Parathyroid adenoma (tissue), 2 donors: Measurements from ENCODE around the gene AK1.

Source experiments
- H2AFZ ChIP-seq: fragments of 300-600 bp; sonication (generic); one replicate; pipeline ENCODE4 v1.7.0; 2017; ENCODE audit warnings: antibody characterized with exemption, mild to moderate bottlenecking
- H3K27ac ChIP-seq: fragments of 300-600 bp; sonication (generic); one replicate; pipeline ENCODE4 v1.7.0; 2017
- H3K27me3 ChIP-seq: fragments of 300-600 bp; sonication (generic); one replicate; pipeline ENCODE4 v1.7.0; 2017; ENCODE audit warnings: low read length; ENCODE audit not compliant: control insufficient read depth, insufficient read depth
- H3K36me3 ChIP-seq: fragments of 300-600 bp; sonication (generic); one replicate; pipeline ENCODE4 v1.7.0; 2017; ENCODE audit warnings: low read length; ENCODE audit not compliant: control insufficient read depth, insufficient read depth
- H3K4me1 ChIP-seq: fragments of 300-600 bp; sonication (generic); one replicate; pipeline ENCODE4 v1.7.0; 2017; ENCODE audit warnings: control low read depth
- H3K4me2 ChIP-seq: fragments of 300-600 bp; sonication (generic); one replicate; pipeline ENCODE4 v1.7.0; 2017; ENCODE audit warnings: low read length
- H3K4me3 ChIP-seq: fragments of 300-600 bp; sonication (generic); one replicate; pipeline ENCODE4 v1.7.0; 2017; ENCODE audit warnings: low read depth, low read length
- H3K79me2 ChIP-seq: fragments of 300-600 bp; sonication (generic); one replicate; pipeline ENCODE4 v1.7.0; 2017; ENCODE audit warnings: control low read depth
- H3K9ac ChIP-seq: fragments of 300-600 bp; sonication (generic); one replicate; pipeline ENCODE4 v1.7.0; 2017; ENCODE audit warnings: mild to moderate bottlenecking
- H3K9me3 ChIP-seq: fragments of 300-600 bp; sonication (generic); one replicate; pipeline ENCODE4 v1.7.0; 2017; ENCODE audit warnings: low read length; ENCODE audit not compliant: control insufficient read depth
- CTCF ChIP-seq: fragments of 300-600 bp; sonication (generic); IDR thresholded peaks from one replicate; pipeline ENCODE4 v1.7.0; 2017; ENCODE audit warnings: antibody characterized with exemption, mild to moderate bottlenecking
- donor health status: primary hyperparathyroidism.

The AK1 gene

GRCh38 chr9:127855522-127855921 is 22.0 kb downstream of the AK1 start:
- Histone ChIP-seq H3K36me3 (no peaks in the 10 kb centered on the region), H3K4me2 (no peak overlapping the region), H3K27me3 (no peaks in the 10 kb centered on the region), H3K27ac (no peak overlapping the region), H3K79me2 (no peaks in the 10 kb centered on the region), H3K9me3 (no peaks in the 10 kb centered on the region), H3K4me1 (no peaks in the 10 kb centered on the region), H3K4me3 (no peak overlapping the region), H2AFZ (no peak overlapping the region), H3K9ac (no peak overlapping the region)
- no peak for TF ChIP-seq CTCF

GRCh38 chr9:127854960-127855359 is 22.5 kb downstream of the AK1 start:
- TF ChIP-seq CTCF: no peak
- H3K4me2 ChIP-seq: no peak overlapping the region
- H3K9me3 ChIP-seq: no peaks in the 10 kb centered on the region
- H3K27me3 ChIP-seq: no peaks in the 10 kb centered on the region
- H2AFZ ChIP-seq: no peak overlapping the region
- no peak overlapping the region for H3K4me3 ChIP-seq
- no peak overlapping the region for H3K9ac ChIP-seq
- H3K36me3 ChIP-seq: no peaks in the 10 kb centered on the region
- no peaks in the 10 kb centered on the region for H3K79me2 ChIP-seq
- H3K27ac ChIP-seq: peak overlapping the region; percentile 15
- H3K4me1 ChIP-seq: no peaks in the 10 kb centered on the region

GRCh38 chr9:127854184-127854806 is 23.2 kb downstream of the AK1 start, which contains the start of gene ENG:
TSS of gene ENG (minus strand) at chr9:127854658. CDS start at chr9:127854355, 303 bp downstream.
- Histone ChIP-seq H3K27me3 (no peaks in the 10 kb centered on the region), H3K4me1 (no peaks in the 10 kb centered on the region), H3K4me2 (no peak within 1 kb of the TSS), H3K9me3 (peaks cover under 1% of the 10 kb centered on the region), H3K79me2 (no peaks in the 10 kb centered on the region), H2AFZ (no peak within 1 kb of the TSS), H3K27ac (peak within 1 kb of the TSS; percentile 29), H3K36me3 (no peaks in the 10 kb centered on the region), H3K4me3 (peak within 1 kb of the TSS; percentile 44), H3K9ac (no peak within 1 kb of the TSS)
- TF ChIP-seq CTCF: no peak

GRCh38 chr9:127853312-127854183 is 23.9 kb downstream of the AK1 start:
- H3K9ac ChIP-seq: no peak overlapping the region
- H3K4me3 ChIP-seq: peak overlapping the region; percentile 44

More at GRCh38 chr9:127853312-127854183, 23.9 kb downstream of the AK1 start:
- no peak for TF ChIP-seq CTCF
- H3K4me1 ChIP-seq: no peaks in the 10 kb centered on the region
- H3K36me3 ChIP-seq: no peaks in the 10 kb centered on the region
- H3K79me2 ChIP-seq: no peaks in the 10 kb centered on the region
- no peak overlapping the region for H2AFZ ChIP-seq
- H3K4me2 ChIP-seq: no peak overlapping the region
- H3K27me3 ChIP-seq: no peaks in the 10 kb centered on the region
- H3K9me3 ChIP-seq: peaks cover 4% of the 10 kb centered on the region
- H3K27ac ChIP-seq: peak overlapping the region; percentile 29
